GM12872 (cell line): ENCODE measurements around the gene KCNJ16.

Experiments used
- TF ChIP-seq, protein P1 (sequence below): IDR thresholded peaks from 3 replicates; pipeline ENCODE4 v1.5.1; 2011; ENCODE audit warnings: low read depth, mild to moderate bottlenecking, low read length, moderate library complexity; ENCODE audit not compliant: insufficient read depth

The KCNJ16 gene

DNA sequence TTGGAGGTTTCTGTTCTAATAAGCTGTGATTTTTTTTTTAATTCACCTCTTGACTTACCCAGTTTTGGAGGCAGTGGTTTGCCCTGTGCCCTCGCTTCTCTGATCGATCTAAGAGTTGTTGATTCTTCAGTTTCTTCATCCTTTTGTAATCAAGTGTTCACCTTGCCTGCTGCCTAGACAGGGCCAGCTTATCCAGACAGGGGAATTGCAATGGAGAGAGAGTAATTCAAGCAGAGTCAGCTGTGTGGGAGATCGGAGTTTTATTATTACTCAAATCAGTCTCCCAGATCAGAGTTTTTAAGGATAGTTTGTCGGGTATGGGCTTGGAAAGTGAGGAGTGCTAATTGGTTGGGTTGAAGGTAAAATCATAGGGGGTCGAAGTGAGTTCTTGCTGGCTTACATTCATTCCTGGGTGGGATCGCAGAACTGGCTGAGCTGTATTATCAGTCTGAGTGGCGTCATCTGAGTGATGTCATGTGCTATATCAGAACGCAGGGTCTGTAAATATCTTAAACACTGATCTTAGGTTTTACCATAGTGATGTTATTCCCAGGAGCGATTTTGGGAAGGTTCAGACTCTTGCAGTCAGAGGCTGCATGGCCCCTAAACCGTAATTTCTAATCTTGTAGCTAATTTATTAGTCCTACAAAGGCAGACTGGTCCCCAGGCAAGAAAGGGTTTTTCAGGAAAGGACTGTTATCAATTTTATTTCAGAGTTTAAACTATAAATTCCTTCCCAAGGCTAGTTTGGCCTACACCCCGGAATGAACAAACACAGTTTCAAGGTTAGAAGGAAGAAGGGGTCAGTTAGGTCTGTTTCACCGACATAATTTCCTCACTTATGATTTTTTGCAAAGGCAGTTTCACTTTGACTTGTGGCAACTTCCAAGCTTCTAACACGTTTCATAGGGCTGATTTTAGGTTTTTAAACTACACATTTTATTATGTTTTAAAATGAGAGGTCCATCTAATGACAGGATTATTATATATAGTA lies 21.5 kb upstream of the KCNJ16 start:
- TF ChIP-seq, protein P1, sequence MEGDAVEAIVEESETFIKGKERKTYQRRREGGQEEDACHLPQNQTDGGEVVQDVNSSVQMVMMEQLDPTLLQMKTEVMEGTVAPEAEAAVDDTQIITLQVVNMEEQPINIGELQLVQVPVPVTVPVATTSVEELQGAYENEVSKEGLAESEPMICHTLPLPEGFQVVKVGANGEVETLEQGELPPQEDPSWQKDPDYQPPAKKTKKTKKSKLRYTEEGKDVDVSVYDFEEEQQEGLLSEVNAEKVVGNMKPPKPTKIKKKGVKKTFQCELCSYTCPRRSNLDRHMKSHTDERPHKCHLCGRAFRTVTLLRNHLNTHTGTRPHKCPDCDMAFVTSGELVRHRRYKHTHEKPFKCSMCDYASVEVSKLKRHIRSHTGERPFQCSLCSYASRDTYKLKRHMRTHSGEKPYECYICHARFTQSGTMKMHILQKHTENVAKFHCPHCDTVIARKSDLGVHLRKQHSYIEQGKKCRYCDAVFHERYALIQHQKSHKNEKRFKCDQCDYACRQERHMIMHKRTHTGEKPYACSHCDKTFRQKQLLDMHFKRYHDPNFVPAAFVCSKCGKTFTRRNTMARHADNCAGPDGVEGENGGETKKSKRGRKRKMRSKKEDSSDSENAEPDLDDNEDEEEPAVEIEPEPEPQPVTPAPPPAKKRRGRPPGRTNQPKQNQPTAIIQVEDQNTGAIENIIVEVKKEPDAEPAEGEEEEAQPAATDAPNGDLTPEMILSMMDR, result no peak

DNA sequence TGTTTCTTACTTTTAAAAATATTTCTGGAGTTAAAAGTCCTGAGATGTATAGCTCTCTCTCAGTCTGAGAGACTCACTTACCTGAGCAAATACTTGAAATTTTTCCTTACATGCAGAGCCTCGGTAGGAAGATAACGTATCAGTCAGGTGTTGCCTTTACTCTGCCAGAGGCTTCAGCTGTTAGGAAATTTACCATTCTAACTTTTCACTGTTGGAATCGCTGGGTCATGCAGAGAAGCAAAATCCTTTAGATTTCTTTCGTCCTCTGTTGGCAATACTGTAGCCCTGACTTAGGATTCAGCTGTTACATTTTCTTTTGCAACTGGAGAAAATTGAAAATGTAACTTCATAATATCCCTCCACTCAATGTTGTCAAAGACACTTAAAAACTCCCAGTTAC lies 20.0 kb upstream of the KCNJ16 start:
- TF ChIP-seq, protein P1, result no peak

DNA sequence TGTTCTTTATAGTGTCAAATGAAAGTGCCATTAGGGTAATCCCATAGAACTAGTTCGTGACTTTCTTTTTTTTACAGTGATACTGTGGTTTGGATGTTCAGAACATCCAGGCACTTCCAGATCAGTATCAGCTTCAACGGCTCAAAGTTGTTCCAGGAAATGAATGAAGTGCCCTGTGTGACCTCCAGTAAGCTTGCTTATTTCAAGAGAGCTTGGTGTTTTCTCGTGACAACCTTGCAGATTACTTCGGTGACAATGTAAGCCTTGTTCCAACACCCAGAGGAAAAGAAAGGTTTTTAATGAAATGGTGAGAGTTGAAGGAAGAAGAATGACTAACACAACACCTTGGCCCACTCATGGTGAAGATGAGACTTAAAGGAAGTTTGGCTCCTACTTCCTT lies 16.0 kb upstream of the KCNJ16 start:
- TF ChIP-seq, protein P1, result no peak

DNA sequence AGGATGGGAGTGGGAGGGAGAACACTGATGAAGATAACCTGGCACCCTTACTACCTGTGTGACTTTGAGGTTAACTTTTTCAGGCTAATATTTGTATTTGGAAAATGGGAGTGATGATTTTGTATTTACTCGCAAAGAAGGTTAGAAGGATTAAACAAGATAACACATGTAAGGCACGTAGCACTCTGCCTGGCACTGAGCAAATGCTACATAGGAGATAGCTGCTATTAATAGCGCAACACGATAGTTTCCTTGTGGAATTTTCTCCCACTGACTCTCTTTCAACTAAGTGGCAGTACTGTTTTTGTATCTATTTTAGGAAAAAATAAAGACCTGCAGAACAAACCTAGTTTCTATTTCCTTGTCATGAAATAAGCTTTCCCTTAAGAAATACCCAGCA lies 15.4 kb upstream of the KCNJ16 start:
- TF ChIP-seq, protein P1, result no peak

DNA sequence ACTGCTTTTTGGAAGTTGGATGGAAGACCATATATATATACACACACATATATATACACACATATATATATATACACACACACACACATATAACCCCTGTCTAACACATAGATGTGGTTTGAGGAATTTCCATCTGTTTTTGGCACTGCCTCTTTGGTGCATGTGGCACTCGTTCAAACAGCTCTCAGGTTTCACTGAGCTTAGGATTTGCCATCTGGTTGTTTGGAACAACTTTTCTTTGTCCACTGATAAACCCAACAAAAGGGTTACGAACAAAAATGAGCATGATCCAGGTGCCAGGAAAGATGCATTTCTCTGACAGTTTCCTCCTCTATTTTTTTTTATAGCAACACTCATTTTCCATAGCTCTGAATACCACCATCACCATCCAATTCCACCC lies 14.6 kb upstream of the KCNJ16 start:
- TF ChIP-seq, protein P1, result no peak

DNA sequence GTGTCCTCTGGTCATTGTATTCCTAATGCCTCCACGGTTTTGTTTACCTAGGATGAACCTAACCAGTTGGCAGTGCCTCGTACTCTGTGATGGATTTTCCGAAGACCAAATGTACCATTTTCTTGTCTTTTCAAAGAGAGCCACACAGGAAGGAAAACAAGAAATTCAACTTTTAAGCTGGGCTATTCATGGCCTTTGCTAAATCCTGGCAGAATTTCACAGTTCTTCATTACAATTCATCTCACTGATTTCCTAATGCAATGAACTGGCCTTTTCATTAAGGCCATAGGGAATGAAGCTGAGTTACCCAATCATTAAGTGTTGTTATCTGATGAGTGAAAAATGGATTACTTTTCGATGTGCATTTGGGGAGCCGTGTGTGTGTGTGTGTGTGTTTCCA lies 7.9 kb upstream of the KCNJ16 start:
- TF ChIP-seq, protein P1, result no peak

DNA sequence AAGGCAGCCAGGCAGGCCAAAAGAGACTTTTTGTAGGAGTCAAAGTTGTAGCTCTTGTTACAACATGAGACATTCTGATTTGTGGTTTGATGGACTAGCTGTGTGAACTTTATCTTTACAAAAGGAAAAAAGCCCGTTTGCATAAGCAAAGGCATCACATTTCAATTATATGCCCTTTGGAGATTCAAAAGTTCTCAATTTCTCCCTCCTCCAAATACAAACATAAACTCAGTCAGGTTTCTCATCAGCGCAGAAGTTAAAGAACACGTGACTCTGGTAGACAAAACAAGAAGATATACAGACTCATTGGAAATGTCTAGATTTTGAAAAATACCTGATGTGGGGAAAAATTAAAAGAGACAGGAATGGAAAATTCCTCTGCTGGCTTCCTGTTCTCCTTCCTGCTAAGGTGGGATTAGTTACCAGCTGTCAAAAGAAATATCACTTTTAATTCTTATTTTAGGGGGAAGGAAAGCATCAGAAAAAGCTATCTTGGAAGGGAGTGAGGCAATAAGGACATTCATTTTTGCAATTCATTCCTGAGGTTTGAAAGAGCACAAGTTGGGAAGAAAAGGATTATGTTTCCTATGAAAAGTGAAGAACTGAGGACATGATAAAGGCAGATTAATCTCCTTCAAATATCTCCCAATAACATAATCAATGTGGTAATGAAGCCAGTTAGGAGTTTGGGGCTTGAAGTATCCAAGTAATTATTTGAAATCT lies 4.6 kb upstream of the KCNJ16 start:
- TF ChIP-seq, protein P1, result no peak
